K562 (cell line): ENCODE data around the gene WNT11.

ENCODE experiments used
- CTCF ChIP-seq, 3 experiments: IDR thresholded peaks in 2 of 3; conservative IDR thresholded peaks in 1 of 3; 2 replicates each; pipeline ENCODE4 v1.5.1; 2011 to 2012; ENCODE audit warnings: low read length in 3 of 3, mild to moderate bottlenecking in 3 of 3, control low read depth in 2 of 3, improper control_type of control experiment in 1 of 3, inconsistent platforms in 1 of 3, low read depth in 1 of 3, mixed read lengths in 1 of 3, moderate library complexity in 1 of 3; ENCODE audit not compliant: insufficient read depth in 2 of 3
- EZH2 ChIP-seq: IDR thresholded peaks from 2 replicates; pipeline ENCODE4 v1.6.1; 2012; ENCODE audit warnings: low read depth, mild to moderate bottlenecking, inconsistent platforms, low read length, borderline replicate concordance
- ZFP36 ChIP-seq: fragments of 150-350 bp; IDR thresholded peaks from 2 replicates; pipeline ENCODE4 v1.6.1; 2018; ENCODE audit warnings: low read length, low read depth; ENCODE audit not compliant: partially characterized antibody
- ZNF143 ChIP-seq: sonication (generic); formaldehyde crosslinking; IDR thresholded peaks from 2 replicates; pipeline ENCODE4 v1.9.0; 2022; ENCODE audit warnings: mild to moderate bottlenecking, missing genetic modification reagents

GRCh38 chr11:76243957-76244285 lies 37.6 kb upstream of the WNT11 start:
- TF ChIP-seq ZFP36 (no peak), ZNF143 (CRISPR knock-in tag) (no peak), EZH2 (no peak), CTCF (IDR thresholded peaks at IDR 0.05 in 2 of 3, conservative IDR thresholded peaks at IDR 0.05 in 1 of 3; ENCODE audit: insufficient read depth in 2 of 3, low read depth in 1 of 3, low read length in 3 of 3) (no peak)
